Adipose tissue (tissue), 3 donors: ENCODE results near the gene PKM. TPM values are rescaled to one million over a fixed set of nuclear protein-coding genes. Genes with fewer than 3 reads are reported as not detected.
"Not testable (repeated sequence)": the region's sequence is repeated elsewhere in the genome, so short reads cannot be mapped to it uniquely, and the experiment has no call there.

Source experiments
- H3K27ac ChIP-seq: one replicate; pipeline ENCODE4 v1.5.1; 2013; ENCODE audit warnings: low read depth, low read length
- WGBS, 3 donors: extraction: QIAGEN DNeasy Blood & Tissue Kit; methylation state at CpG; one replicate each; pipeline ENCODE4 v1.1.7; 2013; 5-methylcytosine and 5-hydroxymethylcytosine counted together
- polyA plus RNA-seq, 3 donors: library from polyadenylated mRNA; stranded (reverse); fragments of 200-250 nt; gene quantifications; one replicate each; pipeline ENCODE4 v1.2.3, GENCODE V29; 2013
- donor health status: healthy with polysubstance abuse.
- donor health status: Bipolar disorder and iron deficiency.
- donor health status: healthy.

PKM gene
- polyA plus RNA-seq, 3 donors, result 126 to 249 (median 242) TPM

DNA sequence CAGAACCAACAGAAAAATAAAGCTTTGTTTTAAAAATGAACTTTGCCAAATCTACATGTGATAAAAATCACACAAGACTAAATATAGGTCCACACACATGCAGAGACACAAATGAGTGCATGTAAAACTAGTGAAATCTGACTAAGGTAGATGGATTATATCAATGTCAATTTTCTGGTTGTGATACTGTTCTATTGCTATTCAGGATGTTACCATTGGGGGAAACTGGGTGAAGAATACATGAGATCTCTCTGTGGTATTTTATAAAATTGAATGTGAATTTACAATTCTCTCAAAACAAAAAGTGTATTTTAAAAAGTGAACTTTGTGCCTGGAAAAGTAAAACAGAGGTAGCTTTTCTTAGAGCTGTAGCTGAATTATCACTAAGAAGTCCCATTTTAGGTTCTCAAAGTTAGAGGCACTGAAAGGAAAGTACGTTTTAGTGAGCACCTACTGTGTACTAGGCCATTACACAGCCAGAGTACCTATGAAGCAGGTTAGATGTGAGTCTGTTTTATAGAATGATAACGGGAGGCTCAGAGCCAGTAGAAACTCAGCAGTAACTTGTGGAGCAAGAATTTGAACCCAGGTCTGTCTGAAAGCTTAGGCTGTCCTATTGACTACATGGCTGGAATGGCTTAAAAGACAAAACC, 41.6 kb downstream of the PKM start:
- WGBS, 3 donors, result 86 to 93% (median 90%) methylated on average over 2 of the region's 2 CpGs
- no peak overlapping the region for H3K27ac ChIP-seq

DNA sequence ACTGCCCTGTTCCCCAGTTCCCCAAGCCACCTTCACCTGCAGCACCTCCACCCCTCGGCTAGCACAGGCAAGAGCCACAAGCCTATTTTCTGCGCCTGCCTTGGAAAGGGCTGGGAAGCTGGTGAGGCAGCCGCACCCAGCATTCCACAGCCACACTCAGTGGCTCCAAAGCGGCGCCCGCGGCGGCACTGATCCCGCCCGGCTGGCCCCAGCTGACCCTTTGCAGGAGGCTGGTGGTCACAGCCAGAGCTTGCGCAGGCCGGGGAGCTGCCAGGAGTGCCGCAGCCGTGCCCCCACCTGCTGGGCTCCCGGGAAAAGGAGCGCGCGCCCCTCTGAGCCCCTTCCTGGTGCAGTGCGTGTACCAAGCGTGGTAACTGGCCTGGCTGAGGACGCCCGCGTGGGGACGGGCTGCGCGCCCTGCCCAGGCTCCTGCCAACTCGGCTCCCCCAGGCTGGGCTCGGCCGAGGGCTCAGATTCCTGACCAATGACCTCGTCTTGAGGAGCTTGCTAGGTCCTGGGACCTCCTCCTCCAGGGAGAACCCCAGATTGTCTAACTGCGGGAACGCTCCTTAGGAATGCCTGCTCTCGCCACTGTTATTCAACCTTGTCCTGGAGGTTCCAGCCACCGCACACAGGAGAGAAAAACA, 46.7 kb downstream of the PKM start:
- no peak overlapping the region for H3K27ac ChIP-seq
- WGBS, 3 donors, result 6 to 11% (median 11%) methylated on average over 28 to 34 of the region's 34 CpGs

DNA sequence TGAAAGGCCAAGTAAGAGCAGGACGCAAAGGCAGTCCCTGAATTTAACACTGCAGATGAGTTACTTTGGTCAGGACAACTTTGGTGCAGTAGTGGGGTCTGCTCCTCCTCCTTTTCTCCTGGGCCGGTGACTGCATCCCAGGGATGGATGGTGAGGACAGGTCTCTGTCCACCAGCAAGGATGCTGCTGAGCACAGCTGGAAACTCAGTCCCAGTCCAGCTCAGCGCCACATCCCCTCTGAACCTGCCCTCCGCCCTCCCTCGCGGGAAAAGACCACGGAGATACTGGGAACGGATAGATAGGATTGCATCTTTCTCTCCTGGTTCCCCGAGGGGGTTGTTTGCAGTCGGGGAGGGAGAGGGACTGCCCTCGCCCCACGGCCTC, 47.2 kb downstream of the PKM start:
- WGBS, 3 donors, result 32 to 47% (median 38%) methylated on average over 12 of the region's 12 CpGs

GRCh38 chr15:72182673-72183072, 48.3 kb downstream of the PKM start:
- no peak overlapping the region for H3K27ac ChIP-seq
- WGBS, 3 donors, result 75 to 88% (median 80%) methylated on average over 3 of the region's 3 CpGs

More for the DNA sequence above, 47.2 kb downstream of the PKM start:
- H3K27ac ChIP-seq, result no peak overlapping the region

DNA sequence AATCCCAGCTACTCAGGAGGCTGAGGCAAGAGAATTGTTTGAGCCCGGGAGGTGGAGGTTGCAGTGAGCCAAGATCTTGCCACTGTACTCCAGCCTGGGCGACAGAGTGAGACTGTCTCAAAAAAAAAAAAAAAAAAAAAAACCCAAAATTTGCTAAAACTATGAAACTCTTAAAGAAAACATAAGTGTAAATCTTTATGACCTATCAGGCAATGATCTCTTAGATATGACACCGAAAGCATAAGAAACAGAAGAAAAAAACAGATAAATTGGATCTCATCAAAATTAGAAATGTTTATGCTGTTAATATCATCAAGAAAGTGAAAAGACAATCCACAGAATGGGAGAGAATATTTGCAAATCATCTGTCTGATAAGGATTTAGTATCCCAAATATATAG, 48.7 kb downstream of the PKM start:
- H3K27ac ChIP-seq, result no peak overlapping the region

GRCh38 chr15:72180761-72181324, 50.1 kb downstream of the PKM start:
- 81 to 90% (median 90%) methylated on average over 5 of the region's 5 CpGs for WGBS, 3 donors

More for the DNA sequence above, 48.7 kb downstream of the PKM start:
- 88 to 96% (median 94%) methylated on average over 3 of the region's 3 CpGs for WGBS, 3 donors

GRCh38 chr15:72179950-72180581, 50.9 kb downstream of the PKM start:
- 55 to 64% (median 63%) methylated on average over 16 of the region's 16 CpGs for WGBS, 3 donors
- no peak overlapping the region for H3K27ac ChIP-seq

More at GRCh38 chr15:72180761-72181324, 50.1 kb downstream of the PKM start:
- no peak overlapping the region for H3K27ac ChIP-seq

- H3K27ac ChIP-seq, result no peak overlapping the region
- WGBS, 3 donors, result 84 to 93% (median 91%) methylated on average over 13 of the region's 13 CpGs
Observed at GRCh38 chr15:72178976-72179585, 51.9 kb downstream of the PKM start.

GRCh38 chr15:72176743-72177142, 54.2 kb downstream of the PKM start:
- H3K27ac ChIP-seq, result no peak overlapping the region
- 79 to 92% (median 90%) methylated on average over 3 of the region's 3 CpGs for WGBS, 3 donors

DNA sequence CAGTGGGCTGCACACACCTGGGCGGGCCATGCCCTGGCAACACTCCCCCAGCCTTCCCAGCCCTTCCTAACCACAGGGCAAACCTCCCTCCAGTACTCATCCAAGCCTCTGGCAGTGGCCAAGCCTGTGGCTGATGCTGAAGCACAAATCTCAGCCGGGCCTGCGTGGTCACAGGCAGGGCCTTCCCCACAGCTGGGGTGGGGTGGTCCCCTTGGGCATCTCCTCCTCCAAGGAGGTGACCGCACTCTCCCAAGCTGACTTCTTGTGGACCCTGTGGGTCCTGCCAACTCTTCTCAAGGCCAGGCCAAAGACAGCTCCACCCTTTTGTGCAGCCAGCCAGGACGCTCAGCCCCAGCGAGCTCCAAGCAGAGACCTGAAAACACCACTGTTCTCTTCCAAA, 54.8 kb downstream of the PKM start:
- WGBS, 3 donors, result 66 to 73% (median 71%) methylated on average over 6 of the region's 6 CpGs
- no peak overlapping the region for H3K27ac ChIP-seq

- 82 to 92% (median 92%) methylated on average over 15 of the region's 15 CpGs for WGBS, 3 donors
- no peak overlapping the region for H3K27ac ChIP-seq
Observed at GRCh38 chr15:72175186-72176044, 55.6 kb downstream of the PKM start.

DNA sequence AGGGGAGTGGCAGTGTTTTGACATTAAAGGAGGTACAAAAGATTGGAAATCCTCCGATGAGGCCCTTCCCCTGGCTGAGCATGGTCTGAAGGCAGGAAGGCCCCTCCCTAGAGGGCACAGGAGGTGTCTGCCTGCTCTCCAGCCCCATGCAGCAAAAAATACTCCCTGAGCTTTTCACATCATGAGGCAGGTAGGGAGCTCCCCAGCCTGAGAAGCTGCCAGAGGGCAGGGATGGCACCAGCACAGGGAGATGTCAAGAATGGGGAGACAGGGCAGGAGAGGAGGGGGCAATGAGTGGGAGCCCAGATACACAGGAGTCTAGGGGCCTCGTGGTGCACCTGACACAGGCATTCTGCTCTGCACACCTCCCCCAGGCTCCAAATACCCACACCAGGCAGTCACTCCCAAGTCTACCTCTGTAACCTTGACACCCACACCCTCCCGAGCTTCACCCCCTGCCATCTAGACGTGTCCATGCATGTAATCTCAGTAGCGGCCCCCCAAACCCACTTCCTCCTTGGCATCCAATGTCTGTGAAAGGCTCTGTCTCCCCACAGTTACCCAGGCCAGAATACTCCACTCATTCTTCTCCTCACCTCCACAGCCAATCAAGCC, 56.3 kb downstream of the PKM start:
- WGBS, 3 donors, result 57 to 67% (median 59%) methylated on average over 5 of the region's 5 CpGs
- no peak overlapping the region for H3K27ac ChIP-seq

DNA sequence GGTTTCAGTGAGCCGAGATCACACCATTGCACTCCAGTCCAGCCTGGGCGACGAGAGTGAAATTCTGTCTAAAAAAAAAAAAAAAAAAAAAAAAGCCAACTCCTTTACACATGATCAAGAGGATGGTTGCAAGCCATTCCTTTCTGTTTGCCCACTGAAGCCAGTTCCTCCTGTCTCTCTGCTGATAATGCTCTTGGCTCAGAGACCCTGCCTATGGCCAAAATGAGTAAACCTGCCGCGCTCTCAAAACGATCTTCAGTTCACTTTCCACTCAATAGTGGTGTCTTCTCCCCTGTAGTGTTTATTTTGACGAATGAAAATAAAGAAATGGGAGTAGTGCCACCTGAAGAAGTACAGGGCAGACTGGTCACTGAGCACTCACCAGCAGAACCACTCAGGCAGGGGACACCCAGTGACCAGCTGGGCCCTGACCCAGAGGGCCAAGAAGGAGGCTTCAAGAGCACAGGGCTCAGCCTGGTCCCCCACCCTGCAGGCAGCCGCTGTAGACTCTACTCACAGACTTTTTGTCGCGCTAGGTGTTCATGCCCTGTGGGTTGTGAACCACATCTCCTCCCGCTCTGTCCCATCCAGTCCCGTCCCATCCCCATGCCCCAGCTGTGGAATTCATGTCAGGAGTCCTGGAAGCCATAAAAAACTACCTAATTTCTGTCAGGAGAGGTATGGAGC, 57.0 kb downstream of the PKM start:
- WGBS, 3 donors, result 85 to 87% (median 86%) methylated on average over 12 of the region's 12 CpGs
- H3K27ac ChIP-seq, result no peak overlapping the region

- 87 to 93% (median 90%) methylated on average over 6 of the region's 6 CpGs for WGBS, 3 donors
- no peak overlapping the region for H3K27ac ChIP-seq
Observed at GRCh38 chr15:72173401-72173800, 57.6 kb downstream of the PKM start.

GRCh38 chr15:72172796-72173195, 58.2 kb downstream of the PKM start:
- WGBS, 3 donors, result 82 to 90% (median 88%) methylated on average over 5 of the region's 5 CpGs
- H3K27ac ChIP-seq, result no peak overlapping the region

DNA sequence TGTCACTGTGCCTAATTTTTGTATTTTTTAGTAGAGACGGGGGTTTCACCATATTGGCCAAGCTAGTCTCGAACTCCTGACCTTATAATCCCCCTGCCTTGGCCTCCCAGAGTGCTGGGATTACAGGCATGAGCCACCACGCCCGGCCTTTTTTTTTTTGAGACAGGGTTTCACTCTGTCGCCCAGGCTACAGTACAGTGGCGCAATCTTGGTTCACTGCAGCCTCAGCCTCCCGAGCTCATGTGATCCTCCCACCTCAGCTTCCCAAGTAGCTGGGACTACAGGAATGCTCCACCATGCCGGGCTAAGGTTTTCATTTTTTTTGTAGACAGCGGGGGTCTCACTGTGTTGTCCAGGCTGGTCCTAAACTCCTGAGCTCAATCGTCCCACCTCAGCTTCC, 59.0 kb downstream of the PKM start:
- 77 to 86% (median 84%) methylated on average over 10 of the region's 10 CpGs for WGBS, 3 donors
- not testable (repeated sequence) for H3K27ac ChIP-seq

- 86 to 94% (median 91%) methylated on average over 7 of the region's 7 CpGs for WGBS, 3 donors
- no peak overlapping the region for H3K27ac ChIP-seq
Observed at GRCh38 chr15:72170691-72171090, 60.3 kb downstream of the PKM start.
